HAP-1 (cell line): ENCODE measurements around the gene TAF7L.

ENCODE experiments used
- DNase-seq, 2 experiments: peaks; one replicate each; pipeline ENCODE4 v3.0.0-alpha.2; 2016 to 2020; ENCODE audit warnings: low spot score in 2 of 2
- H3K27me3 ChIP-seq: fragments of 250-450 bp; sonication (Bioruptor Pico); 2 replicates; pipeline ENCODE4 v1.5.1; 2020; ENCODE audit warnings: low read depth, mild to moderate bottlenecking, moderate library complexity
- H3K36me3 ChIP-seq: fragments of 250-450 bp; sonication (Bioruptor Pico); replicated peaks from 2 replicates; pipeline ENCODE4 v1.5.1; 2020; ENCODE audit warnings: mild to moderate bottlenecking
- H3K4me1 ChIP-seq: fragments of 250-450 bp; sonication (Bioruptor Pico); 2 replicates; pipeline ENCODE4 v1.5.1; 2020; ENCODE audit warnings: mild to moderate bottlenecking
- H3K4me3 ChIP-seq: fragments of 250-450 bp; sonication (Bioruptor Pico); 2 replicates; pipeline ENCODE4 v1.5.1; 2020; ENCODE audit warnings: mild to moderate bottlenecking, moderate library complexity
- H3K9me3 ChIP-seq: fragments of 250-450 bp; sonication (Bioruptor Pico); 2 replicates; pipeline ENCODE4 v1.5.1; 2020; ENCODE audit warnings: mild to moderate bottlenecking, moderate library complexity
- in situ Hi-C: fragments of 300-500 bp; cut with MboI; formaldehyde crosslinking; loops from 3 replicates; pipeline ENCODE4 v1.14.3; 2020; ENCODE audit warnings: low sequenced_read_pairs, inconsistent platforms, mixed read lengths

The TAF7L gene

DNA sequence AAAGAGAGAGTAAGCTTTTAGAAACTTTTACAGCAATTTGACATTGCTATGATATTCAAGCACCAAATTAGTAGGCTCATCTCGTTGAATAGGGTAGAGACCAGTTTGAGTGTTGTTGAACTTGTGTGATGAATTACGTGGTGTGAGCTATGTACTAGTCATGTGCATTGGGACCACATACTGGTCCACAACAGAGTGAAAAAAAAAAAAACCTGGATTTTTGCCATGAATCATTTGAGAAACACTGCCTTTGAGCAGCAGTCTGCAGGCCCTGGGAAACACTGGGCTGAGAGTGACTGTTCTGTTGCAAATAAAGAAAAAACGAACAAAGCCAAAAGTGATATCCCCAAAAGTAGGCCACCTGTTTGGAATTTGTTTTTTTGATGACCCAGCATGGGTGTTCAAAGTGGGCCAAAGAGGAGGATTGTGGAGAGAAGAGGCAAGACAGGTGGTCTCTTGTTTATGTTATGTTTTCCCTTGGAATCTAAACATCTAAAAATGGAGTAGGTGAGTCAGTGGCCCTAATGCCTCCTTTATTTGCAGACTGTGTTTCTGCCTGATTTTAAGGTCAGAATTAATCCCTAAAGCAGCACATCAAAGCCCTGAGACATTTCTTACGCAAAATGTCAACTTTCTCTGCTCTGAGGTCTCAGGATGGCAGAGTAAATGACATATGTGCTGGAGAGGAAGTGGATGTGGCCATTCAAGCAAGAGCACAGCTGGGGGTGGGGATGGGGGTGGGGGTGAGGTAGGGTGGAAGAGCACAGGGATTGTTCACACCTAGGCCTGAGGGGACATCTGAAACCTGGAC lies 33.5 kb downstream of the TAF7L start:
- Histone ChIP-seq H3K9me3 (no peaks in the 10 kb centered on the region), H3K4me1 (no peaks in the 10 kb centered on the region), H3K36me3 (no peaks in the 10 kb centered on the region), H3K27me3 (no peaks in the 10 kb centered on the region), H3K4me3 (no peak overlapping the region)
- no peak for DNase-seq
- in situ Hi-C loops: no loop called here

DNA sequence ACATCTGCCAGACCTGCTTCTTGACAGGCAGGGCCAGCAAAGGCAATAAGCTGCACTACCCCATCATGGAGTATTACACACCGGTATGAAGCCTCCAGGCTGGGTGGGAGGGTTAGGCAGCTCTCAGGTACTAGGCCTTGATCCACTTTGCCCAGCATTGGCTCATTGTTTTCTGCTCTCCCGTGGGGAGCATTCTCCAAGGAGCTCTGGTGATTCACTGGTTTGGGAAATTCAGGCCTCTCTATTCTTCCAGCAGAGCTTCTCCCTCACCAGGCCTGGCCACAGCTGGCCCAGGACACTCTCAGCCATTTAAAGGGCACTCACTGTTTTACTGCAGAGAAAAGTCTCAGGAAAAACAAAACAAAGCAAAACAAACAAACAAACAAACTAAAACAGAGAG lies 38.5 kb downstream of the TAF7L start:
- no peak for DNase-seq
- no peaks in the 10 kb centered on the region for H3K9me3 ChIP-seq
- H3K4me3 ChIP-seq: no peak overlapping the region
- no peaks in the 10 kb centered on the region for H3K4me1 ChIP-seq
- in situ Hi-C loops: no loop called here
- H3K36me3 ChIP-seq: no peaks in the 10 kb centered on the region
- no peaks in the 10 kb centered on the region for H3K27me3 ChIP-seq

- DNase-seq: no peak
- Histone ChIP-seq H3K4me1 (no peaks in the 10 kb centered on the region), H3K9me3 (no peaks in the 10 kb centered on the region), H3K27me3 (no peaks in the 10 kb centered on the region), H3K4me3 (no peak overlapping the region), H3K36me3 (no peaks in the 10 kb centered on the region)
- in situ Hi-C loops: no loop called here
Observed at GRCh38 chrX:101241531-101241930, 49.6 kb downstream of the TAF7L start.

GRCh38 chrX:101237041-101237440 lies 54.1 kb downstream of the TAF7L start:
- no peak for DNase-seq
- H3K4me3 ChIP-seq: no peak overlapping the region
- no peaks in the 10 kb centered on the region for H3K36me3 ChIP-seq
- H3K27me3 ChIP-seq: no peaks in the 10 kb centered on the region
- no peaks in the 10 kb centered on the region for H3K4me1 ChIP-seq
- H3K9me3 ChIP-seq: no peaks in the 10 kb centered on the region
- in situ Hi-C loops: no loop called here

DNA sequence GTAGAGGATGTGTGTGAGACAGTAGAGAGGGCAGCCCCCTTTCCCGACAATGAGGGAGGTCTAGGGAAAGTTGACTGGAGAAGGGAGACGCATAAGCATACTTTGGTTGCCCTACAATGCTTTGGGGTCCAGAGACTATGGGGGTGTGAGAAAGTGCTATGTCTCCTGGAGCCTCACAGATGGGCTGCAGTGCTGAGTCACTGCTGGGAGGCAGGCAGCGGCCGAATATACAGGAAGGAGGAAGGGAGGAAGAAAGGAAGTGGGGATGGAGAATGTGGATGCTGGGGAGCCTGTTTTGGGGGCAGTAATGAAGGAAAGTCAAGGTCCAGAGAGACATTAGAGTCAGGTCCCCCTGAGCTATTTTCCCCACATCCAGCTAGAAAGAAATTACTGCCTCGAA lies 58.8 kb downstream of the TAF7L start:
- no peaks in the 10 kb centered on the region for H3K4me1 ChIP-seq
- in situ Hi-C loops: no loop called here
- H3K9me3 ChIP-seq: no peaks in the 10 kb centered on the region
- H3K27me3 ChIP-seq: no peaks in the 10 kb centered on the region
- H3K36me3 ChIP-seq: no peaks in the 10 kb centered on the region
- H3K4me3 ChIP-seq: no peak overlapping the region
- no peak for DNase-seq

GRCh38 chrX:101231080-101231479 lies 60.1 kb downstream of the TAF7L start:
- no peaks in the 10 kb centered on the region for H3K27me3 ChIP-seq
- no peak overlapping the region for H3K4me3 ChIP-seq
- no peak for DNase-seq
- in situ Hi-C loops: no loop called here
- no peaks in the 10 kb centered on the region for H3K4me1 ChIP-seq
- no peaks in the 10 kb centered on the region for H3K9me3 ChIP-seq
- no peaks in the 10 kb centered on the region for H3K36me3 ChIP-seq

GRCh38 chrX:101230636-101231035 lies 60.5 kb downstream of the TAF7L start:
- H3K9me3 ChIP-seq: no peaks in the 10 kb centered on the region
- DNase-seq: no peak
- in situ Hi-C loops: no loop called here
- no peak overlapping the region for H3K4me3 ChIP-seq
- no peaks in the 10 kb centered on the region for H3K27me3 ChIP-seq
- no peaks in the 10 kb centered on the region for H3K36me3 ChIP-seq
- H3K4me1 ChIP-seq: no peaks in the 10 kb centered on the region

GRCh38 chrX:101229170-101229569 lies 62.0 kb downstream of the TAF7L start:
- H3K9me3 ChIP-seq: no peaks in the 10 kb centered on the region
- no peaks in the 10 kb centered on the region for H3K27me3 ChIP-seq
- H3K4me3 ChIP-seq: no peak overlapping the region
- in situ Hi-C loops: no loop called here
- no peak for DNase-seq
- H3K4me1 ChIP-seq: no peaks in the 10 kb centered on the region
- no peaks in the 10 kb centered on the region for H3K36me3 ChIP-seq

- in situ Hi-C loops: no loop called here
- no peaks in the 10 kb centered on the region for H3K27me3 ChIP-seq
- no peaks in the 10 kb centered on the region for H3K4me1 ChIP-seq
- no peak overlapping the region for H3K4me3 ChIP-seq
- DNase-seq: no peak
- no peaks in the 10 kb centered on the region for H3K36me3 ChIP-seq
- no peaks in the 10 kb centered on the region for H3K9me3 ChIP-seq
Observed at GRCh38 chrX:101223226-101223625, 67.9 kb downstream of the TAF7L start.

GRCh38 chrX:101220662-101221260 lies 70.4 kb downstream of the TAF7L start:
- Histone ChIP-seq H3K27me3 (no peaks in the 10 kb centered on the region), H3K4me1 (no peaks in the 10 kb centered on the region), H3K36me3 (no peaks in the 10 kb centered on the region), H3K4me3 (no peak overlapping the region), H3K9me3 (no peaks in the 10 kb centered on the region)
- DNase-seq: no peak
- in situ Hi-C loops: no loop called here

DNA sequence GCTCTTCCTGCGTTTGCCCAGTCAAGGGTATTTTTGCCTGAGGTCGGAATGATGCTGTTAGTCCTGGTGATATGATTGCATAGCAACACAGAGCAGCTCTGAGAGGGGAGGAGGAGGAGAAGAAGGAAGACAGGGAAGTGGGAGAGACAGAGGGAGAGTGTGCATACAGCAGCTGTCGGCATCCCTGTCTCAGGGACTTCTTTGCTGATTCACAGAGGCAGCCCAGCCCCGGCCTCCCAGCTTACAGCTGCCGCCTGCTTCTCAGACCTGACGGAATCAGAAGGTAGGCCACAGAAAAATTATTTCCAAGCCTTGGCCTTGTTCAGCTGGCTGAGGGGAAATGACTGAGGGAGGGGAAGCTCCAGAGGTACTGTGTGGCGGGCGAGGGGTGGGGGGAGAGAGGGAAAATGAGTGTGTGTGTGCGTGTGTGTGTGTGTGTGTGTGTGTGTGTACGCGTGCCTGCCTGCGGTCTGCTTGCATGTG lies 71.2 kb downstream of the TAF7L start:
- in situ Hi-C loops: no loop called here
- DNase-seq: no peak
- H3K9me3 ChIP-seq: no peaks in the 10 kb centered on the region
- no peaks in the 10 kb centered on the region for H3K27me3 ChIP-seq
- H3K4me3 ChIP-seq: no peak overlapping the region
- no peaks in the 10 kb centered on the region for H3K36me3 ChIP-seq
- no peaks in the 10 kb centered on the region for H3K4me1 ChIP-seq

DNA sequence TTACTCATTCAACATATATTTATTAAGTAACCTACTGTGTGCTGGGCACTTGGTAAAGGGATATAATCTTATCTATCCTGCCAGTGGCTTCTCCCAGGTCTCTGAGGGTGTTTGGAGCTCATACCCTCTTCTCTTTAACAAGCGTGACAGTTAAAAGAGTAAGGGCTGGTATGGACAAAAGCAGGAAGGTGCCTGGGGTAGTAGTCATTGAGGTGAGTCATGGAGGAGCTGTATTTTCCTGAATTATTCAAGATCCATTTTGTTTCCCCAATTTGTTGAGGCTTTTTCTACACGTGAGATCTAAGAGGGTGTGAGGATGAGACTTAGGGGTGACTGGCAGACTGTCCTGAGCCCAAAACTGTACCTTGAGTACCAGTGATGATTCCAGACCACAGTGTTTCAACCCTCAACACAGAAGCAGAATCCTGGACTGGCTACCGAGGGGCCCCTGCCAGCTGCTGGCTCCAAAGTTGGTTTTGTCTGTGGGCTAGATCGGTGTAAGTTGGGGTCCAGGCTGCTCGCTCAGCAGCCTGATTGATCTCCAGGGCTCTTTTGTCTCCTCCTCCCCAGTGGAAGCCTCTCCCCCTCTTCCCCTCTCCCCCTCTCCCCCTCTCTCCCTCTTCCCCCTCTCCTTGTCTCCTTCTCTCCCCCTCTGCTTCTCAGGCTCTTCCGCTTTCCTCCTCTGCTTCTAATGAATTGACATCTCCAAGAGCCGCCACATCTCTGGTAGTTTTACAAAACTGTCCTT lies 71.8 kb downstream of the TAF7L start, which contains the start of gene DRP2:
Gene DRP2 (plus strand): TSS at position 671 of the 748 bp plus-strand sequence. CDS start 11,862 bp downstream, outside the sequence.
- H3K4me1 ChIP-seq: no peaks in the 10 kb centered on the region
- no peak for DNase-seq
- no peaks in the 10 kb centered on the region for H3K9me3 ChIP-seq
- no peak within 1 kb of the TSS for H3K4me3 ChIP-seq
- H3K36me3 ChIP-seq: no peaks in the 10 kb centered on the region
- H3K27me3 ChIP-seq: no peaks in the 10 kb centered on the region
- in situ Hi-C loops: no loop called here
